DND-41 (cell line): ENCODE data around the gene PERCC1.

ENCODE experiments used
- ATAC-seq: fragments of 200-7000 bp; cut with Tn5 transposase; 3 replicates; pipeline ENCODE4 v1.9.1; 2021; ENCODE audit warnings: low read depth; ENCODE audit not compliant: insufficient read depth
- DNase-seq: peaks from one replicate; pipeline ENCODE4 v3.0.0-alpha.2; 2020
- H2AFZ ChIP-seq: 2 replicates; pipeline ENCODE4 v1.6.0; 2012; ENCODE audit warnings: low read depth, low read length
- H3K27ac ChIP-seq: 2 replicates; pipeline ENCODE4 v1.5.1; 2012; ENCODE audit warnings: low read length, inconsistent platforms
- H3K27me3 ChIP-seq: fragments of 200-600 bp; sonication (generic); 2 replicates; pipeline ENCODE4 v1.6.0; 2012; ENCODE audit warnings: low read length, mild to moderate bottlenecking, inconsistent platforms; ENCODE audit not compliant: insufficient read depth, poor library complexity
- H3K36me3 ChIP-seq: 2 replicates; pipeline ENCODE4 v1.5.1; 2012; ENCODE audit warnings: low read length, inconsistent platforms; ENCODE audit not compliant: insufficient read depth
- H3K4me1 ChIP-seq: 2 replicates; pipeline ENCODE4 v1.5.1; 2012; ENCODE audit warnings: mild to moderate bottlenecking, low read length; ENCODE audit not compliant: insufficient read depth
- H3K4me2 ChIP-seq: 2 replicates; pipeline ENCODE4 v1.6.0; 2012; ENCODE audit warnings: mild to moderate bottlenecking, moderate library complexity, low read length, inconsistent platforms; ENCODE audit not compliant: insufficient read depth
- H3K4me3 ChIP-seq, 2 experiments: fragments of 200-600 bp in 1 of 2; shearing (Covaris generic) in 1 of 2; 2 replicates each; pipeline ENCODE4 v1.5.1; 2012 to 2016; ENCODE audit warnings: inconsistent platforms in 2 of 2, low read length in 2 of 2, mild to moderate bottlenecking in 2 of 2, low read depth in 1 of 2, moderate library complexity in 1 of 2
- H3K79me2 ChIP-seq: 2 replicates; pipeline ENCODE4 v1.6.0; 2012; ENCODE audit warnings: low read length, inconsistent platforms; ENCODE audit not compliant: insufficient read depth
- H3K9ac ChIP-seq: 2 replicates; pipeline ENCODE4 v1.6.0; 2012; ENCODE audit warnings: low read depth, mild to moderate bottlenecking, inconsistent platforms, low read length, moderate library complexity
- H3K9me3 ChIP-seq: 2 replicates; pipeline ENCODE4 v1.5.1; 2012; ENCODE audit warnings: low read length, moderate library complexity, mild to moderate bottlenecking, inconsistent platforms; ENCODE audit not compliant: insufficient read depth, severe bottlenecking
- H4K20me1 ChIP-seq: 2 replicates; pipeline ENCODE4 v1.6.0; 2012; ENCODE audit warnings: low read length; ENCODE audit not compliant: insufficient read depth
- EZH2 ChIP-seq: IDR thresholded peaks from 3 replicates; pipeline ENCODE4 v1.6.1; 2012; ENCODE audit warnings: borderline replicate concordance, low read depth, mild to moderate bottlenecking, moderate library complexity, low read length, inconsistent platforms; ENCODE audit not compliant: severe bottlenecking
- TF ChIP-seq, protein P1 (sequence below): IDR thresholded peaks from 2 replicates; pipeline ENCODE4 v1.5.1; 2012; ENCODE audit warnings: borderline replicate concordance, low read length, moderate library complexity, mild to moderate bottlenecking; ENCODE audit not compliant: poor library complexity, severe bottlenecking; ENCODE audit errors: extremely low read depth

The PERCC1 gene

DNA sequence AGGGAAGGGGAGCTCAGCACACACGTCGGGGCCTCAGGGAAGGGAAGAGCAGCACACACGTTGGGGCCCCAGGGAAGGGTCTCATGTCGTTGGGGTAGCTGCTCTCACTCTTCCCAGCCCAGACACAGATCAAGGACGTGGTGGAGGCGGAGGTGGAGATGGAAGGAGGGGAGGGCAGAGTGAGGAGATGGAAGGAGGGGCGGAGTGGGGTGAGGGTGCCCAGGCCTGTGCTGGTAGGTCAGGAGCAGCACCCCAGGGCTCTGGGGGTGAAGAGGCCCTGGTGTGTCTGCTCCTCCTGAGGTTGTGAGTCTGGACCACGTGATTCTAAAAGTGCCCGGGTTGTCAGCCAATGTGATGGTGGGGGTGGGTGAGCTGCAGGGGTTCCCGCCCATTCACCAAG, 29.1 kb downstream of the PERCC1 start:
- Histone ChIP-seq H2AFZ (no peak overlapping the region), H3K4me2 (no peak overlapping the region), H3K4me1 (no peaks in the 10 kb centered on the region)

DNA sequence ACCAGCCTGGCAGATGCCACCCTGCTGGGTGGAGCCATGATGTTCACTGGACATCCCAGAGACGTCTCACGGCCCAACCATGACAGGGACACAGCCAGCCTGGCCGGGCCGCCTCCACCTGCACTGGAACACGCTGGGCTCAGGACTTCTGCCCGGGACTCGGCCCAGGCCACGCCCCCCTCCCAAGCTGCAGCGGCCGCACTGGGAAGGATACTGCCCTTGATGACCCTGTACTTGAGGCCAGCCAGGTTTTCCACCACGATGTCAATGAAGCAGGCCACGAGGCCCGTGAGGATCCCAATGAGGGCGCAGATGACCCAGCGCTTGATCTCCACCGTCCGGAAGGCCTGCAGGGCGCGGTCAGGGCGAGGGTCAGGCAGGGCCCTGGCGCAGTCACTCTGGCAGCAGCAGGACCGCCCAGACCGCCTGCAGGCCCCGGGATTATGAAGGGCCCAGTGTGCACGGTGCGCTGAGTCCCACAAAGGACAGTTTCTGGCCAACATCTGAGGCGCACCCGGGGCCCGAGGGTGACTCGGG, 29.8 kb downstream of the PERCC1 start:
- Histone ChIP-seq H3K4me2 (no peak overlapping the region), H3K4me3 (no peak overlapping the region), H3K27me3 (no peaks in the 10 kb centered on the region), H3K9ac (no peak overlapping the region), H3K9me3 (no peaks in the 10 kb centered on the region), H3K27ac (no peak overlapping the region), H3K79me2 (peaks cover 16% of the 10 kb centered on the region; the same call in 1 of the 2 replicates), H3K36me3 (peaks cover 67% of the 10 kb centered on the region), H3K4me1 (no peaks in the 10 kb centered on the region), H2AFZ (no peak overlapping the region), H4K20me1 (peaks cover 16% of the 10 kb centered on the region)
- DNase-seq = no peak
- no peak for TF ChIP-seq EZH2
- TF ChIP-seq, protein P1, sequence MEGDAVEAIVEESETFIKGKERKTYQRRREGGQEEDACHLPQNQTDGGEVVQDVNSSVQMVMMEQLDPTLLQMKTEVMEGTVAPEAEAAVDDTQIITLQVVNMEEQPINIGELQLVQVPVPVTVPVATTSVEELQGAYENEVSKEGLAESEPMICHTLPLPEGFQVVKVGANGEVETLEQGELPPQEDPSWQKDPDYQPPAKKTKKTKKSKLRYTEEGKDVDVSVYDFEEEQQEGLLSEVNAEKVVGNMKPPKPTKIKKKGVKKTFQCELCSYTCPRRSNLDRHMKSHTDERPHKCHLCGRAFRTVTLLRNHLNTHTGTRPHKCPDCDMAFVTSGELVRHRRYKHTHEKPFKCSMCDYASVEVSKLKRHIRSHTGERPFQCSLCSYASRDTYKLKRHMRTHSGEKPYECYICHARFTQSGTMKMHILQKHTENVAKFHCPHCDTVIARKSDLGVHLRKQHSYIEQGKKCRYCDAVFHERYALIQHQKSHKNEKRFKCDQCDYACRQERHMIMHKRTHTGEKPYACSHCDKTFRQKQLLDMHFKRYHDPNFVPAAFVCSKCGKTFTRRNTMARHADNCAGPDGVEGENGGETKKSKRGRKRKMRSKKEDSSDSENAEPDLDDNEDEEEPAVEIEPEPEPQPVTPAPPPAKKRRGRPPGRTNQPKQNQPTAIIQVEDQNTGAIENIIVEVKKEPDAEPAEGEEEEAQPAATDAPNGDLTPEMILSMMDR = no peak
- ATAC-seq = no peak

More for the DNA sequence above, 29.1 kb downstream of the PERCC1 start:
- ATAC-seq (no peak), DNase-seq (no peak)
- TF ChIP-seq, protein P1 = no peak
- no peak for TF ChIP-seq EZH2
- no peak overlapping the region for H3K9ac ChIP-seq
- H4K20me1 ChIP-seq = peaks cover 12% of the 10 kb centered on the region
- no peak overlapping the region for H3K4me3 ChIP-seq
- peaks cover 9% of the 10 kb centered on the region; the same call in 1 of the 2 replicates for H3K79me2 ChIP-seq
- H3K27ac ChIP-seq = no peak overlapping the region
- H3K36me3 ChIP-seq = peaks cover 70% of the 10 kb centered on the region
- H3K9me3 ChIP-seq = no peaks in the 10 kb centered on the region
- H3K27me3 ChIP-seq = no peaks in the 10 kb centered on the region

DNA sequence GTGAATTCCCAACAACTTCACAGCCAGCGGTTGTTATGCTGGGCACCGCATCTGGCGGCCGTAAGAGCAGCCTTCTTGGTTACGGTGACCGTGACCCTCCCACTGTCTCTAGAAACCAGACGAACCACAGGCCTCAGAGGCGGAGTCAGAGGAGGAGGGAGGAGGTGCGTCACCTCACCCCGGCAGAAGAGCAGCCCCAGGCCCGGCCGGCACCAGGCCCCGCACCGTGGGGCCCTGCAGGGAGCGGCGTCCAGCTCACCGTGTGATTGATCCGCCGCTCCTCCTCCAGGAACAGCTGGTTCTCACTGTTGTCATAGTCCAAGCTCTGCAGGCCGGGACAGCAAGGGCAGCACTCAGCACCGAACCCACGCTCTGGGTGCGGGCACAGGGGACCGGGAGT, 30.3 kb downstream of the PERCC1 start:
- H3K27me3 ChIP-seq = no peaks in the 10 kb centered on the region
- H3K79me2 ChIP-seq = peaks cover 21% of the 10 kb centered on the region
- DNase-seq (no peak), ATAC-seq (no peak)
- H3K4me3 ChIP-seq = no peak overlapping the region
- H3K9ac ChIP-seq = no peak overlapping the region
- no peaks in the 10 kb centered on the region for H3K4me1 ChIP-seq
- no peak overlapping the region for H3K27ac ChIP-seq
- no peak overlapping the region for H2AFZ ChIP-seq
- H3K36me3 ChIP-seq = peaks cover 65% of the 10 kb centered on the region
- no peaks in the 10 kb centered on the region for H3K9me3 ChIP-seq
- peaks cover 21% of the 10 kb centered on the region for H4K20me1 ChIP-seq
- TF ChIP-seq, protein P1 = no peak
- H3K4me2 ChIP-seq = no peak overlapping the region
